HG03139 (cell line): ENCODE results near the gene STRA8.

ENCODE experiments used
- ATAC-seq: cut with Tn5 transposase; IDR thresholded peaks from one replicate; pipeline ENCODE4 v1.9.1; 2021; ENCODE audit not compliant: unreplicated experiment

The STRA8 gene

DNA sequence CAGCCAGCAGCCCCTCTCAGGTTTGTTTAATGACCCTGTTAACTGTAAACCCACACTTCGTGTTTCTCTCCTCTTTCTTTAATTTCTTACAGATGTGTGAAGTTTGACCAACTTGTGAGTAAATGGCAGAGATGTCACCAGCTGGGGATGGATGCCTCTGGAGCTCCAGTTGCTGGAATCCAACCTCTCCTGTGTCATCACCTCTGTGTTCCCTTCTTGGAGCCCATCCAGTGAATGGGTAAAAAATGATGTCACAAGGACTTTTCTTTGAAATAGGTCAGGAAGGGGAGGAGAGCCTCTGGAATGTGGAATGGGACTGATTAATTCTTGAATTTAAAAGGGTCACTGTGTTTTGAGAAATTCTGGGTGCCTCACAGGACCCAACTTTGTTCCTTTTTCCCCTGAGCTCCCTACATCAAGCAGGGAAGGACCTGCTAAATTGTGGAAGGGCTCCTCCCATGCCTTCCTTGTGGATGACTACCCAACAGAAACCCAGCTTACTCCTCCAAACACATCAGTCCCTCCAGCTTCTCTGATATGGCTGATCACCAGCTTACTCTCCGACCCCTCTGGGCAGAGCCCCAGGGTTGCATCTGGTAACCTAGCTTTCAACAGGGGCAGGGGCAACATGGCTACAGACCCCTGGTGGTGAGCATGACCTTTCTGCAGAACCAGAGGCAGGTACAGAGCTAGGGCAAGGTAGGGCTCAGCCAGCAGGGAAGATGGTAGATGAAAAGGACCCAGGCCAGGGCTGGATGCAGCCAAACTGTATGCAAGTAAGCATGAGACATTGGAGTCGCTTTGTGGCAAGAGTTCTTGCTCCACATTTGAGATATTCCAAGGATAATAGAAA is 67.5 kb downstream of the STRA8 start:
- ATAC-seq = no peak
